DOHH2 (cell line): ENCODE measurements around the gene BMP8B.

Experiments
- CTCF ChIP-seq: fragments of 200-600 bp; sonication (generic); IDR thresholded peaks from one replicate; pipeline ENCODE4 v1.5.1; 2014; ENCODE audit warnings: antibody characterized with exemption, mild to moderate bottlenecking, low read depth, low read length; ENCODE audit not compliant: poor library complexity, severe bottlenecking
- EZH2phosphoT487 ChIP-seq: fragments of 200-600 bp; sonication (generic); IDR thresholded peaks from 2 replicates; pipeline ENCODE4 v1.6.1; 2017; ENCODE audit warnings: borderline replicate concordance, mild to moderate bottlenecking, antibody characterized with exemption, low read length, moderate library complexity, mixed read lengths

GRCh38 chr1:39827201-39827600 is 38.5 kb upstream of the BMP8B start:
- TF ChIP-seq CTCF: no peak
- TF ChIP-seq EZH2phosphoT487: no peak
